Peyer's patch (tissue), 4 donors: Measurements from ENCODE around the gene RAPGEF1. TPM values are rescaled to one million over a fixed set of nuclear protein-coding genes. Genes with fewer than 3 reads are reported as not detected.
"Not testable (repeated sequence)": the region's sequence is repeated elsewhere in the genome, so short reads cannot be mapped to it uniquely, and the experiment has no call there.

Experiments used
- DNase-seq, 3 donors: peaks; one replicate each; pipeline ENCODE4 v3.0.0-alpha.2; 2017 to 2019
- H3K27ac ChIP-seq, 4 donors: fragments of 200-600 bp; sonication (generic); one replicate each; pipeline ENCODE4 v1.5.1; 2016 to 2019
- H3K27me3 ChIP-seq, 2 donors: fragments of 200-600 bp; sonication (generic); one replicate each; pipeline ENCODE4 v1.5.1; 2019
- H3K36me3 ChIP-seq, 3 donors: fragments of 200-600 bp; sonication (generic); one replicate each; pipeline ENCODE4 v1.5.1; 2016 to 2019
- H3K4me1 ChIP-seq, 4 donors: fragments of 200-600 bp; sonication (generic); one replicate each; pipeline ENCODE4 v1.5.1; 2016 to 2019
- H3K4me3 ChIP-seq, 4 donors: fragments of 200-600 bp; sonication (generic); 1 replicate in 3 of 4; 2 replicates in 1 of 4; pipeline ENCODE4 v1.5.1; 2016 to 2019; ENCODE audit warnings: mild to moderate bottlenecking in 1 of 4
- H3K9me3 ChIP-seq, 4 donors: fragments of 200-600 bp; sonication (generic); one replicate each; pipeline ENCODE4 v1.5.1; 2016 to 2019; ENCODE audit warnings: mild to moderate bottlenecking in 1 of 4
- CTCF ChIP-seq, 6 experiments: fragments of 450-650 bp in 4 of 6; fragments of 200-600 bp in 2 of 6; sonication (generic) in 1 of 6; IDR thresholded peaks; one replicate each; pipeline ENCODE4 v1.5.1; 2017 to 2019; ENCODE audit warnings: antibody characterized with exemption in 6 of 6, mild to moderate bottlenecking in 3 of 6, moderate library complexity in 1 of 6
- POLR2A ChIP-seq, 2 donors: fragments of 450-650 bp; IDR thresholded peaks; one replicate each; pipeline ENCODE4 v1.5.1; 2017; ENCODE audit warnings: antibody characterized with exemption in 2 of 2, mild to moderate bottlenecking in 2 of 2, moderate library complexity in 2 of 2
- total RNA-seq, 4 donors: library from RNA; depleted of rRNA; stranded (reverse); fragments of >200 nt; gene quantifications; one replicate each; pipeline ENCODE4 v1.1.0, GENCODE V29; 2016

Gene RAPGEF1
- total RNA-seq, 4 donors from 2014 or later = 51.7 to 182 (median 70.7) TPM

GRCh38 chr9:131656356-131657036 is 83.4 kb downstream of the RAPGEF1 start:
- H3K4me1 ChIP-seq = peaks cover 13 to 58% (median 35%) of the 10 kb centered on the region in 4 donors

GRCh38 chr9:131654369-131654768 is 85.5 kb downstream of the RAPGEF1 start:
- not testable (repeated sequence) for H3K27me3 ChIP-seq, H3K4me3 ChIP-seq, DNase-seq, H3K9me3 ChIP-seq
- Histone ChIP-seq H3K36me3 (peaks cover 0 to 13% (median 0%) of the 10 kb centered on the region in 3 donors), H3K4me1 (peaks cover 13 to 54% (median 34%) of the 10 kb centered on the region in 4 donors), H3K27ac (peak overlapping the region; percentile 63 to 86 (median 77))

More at GRCh38 chr9:131656356-131657036, 83.4 kb downstream of the RAPGEF1 start:
- peak in 2 of 3 donors; percentile 93 to 95 for DNase-seq
- TF ChIP-seq POLR2A (IDR thresholded peaks at IDR 0.05) (no peak), CTCF (IDR thresholded peaks at IDR 0.05) (no peak)
- Histone ChIP-seq H3K27me3 (no peaks in the 10 kb centered on the region), H3K9me3 (no peaks in the 10 kb centered on the region), H3K4me3 (no peak overlapping the region), H3K36me3 (no peaks in the 10 kb centered on the region), H3K27ac (peak overlapping the region; percentile 63 to 86 (median 77))

GRCh38 chr9:131651599-131651998 is 88.3 kb downstream of the RAPGEF1 start:
- no peak overlapping the region for H3K4me3 ChIP-seq
- peaks cover 0 to 14% (median 0%) of the 10 kb centered on the region in 3 donors for H3K36me3 ChIP-seq
- H3K27ac ChIP-seq = no peak overlapping the region
- DNase-seq = no peak
- H3K27me3 ChIP-seq = no peaks in the 10 kb centered on the region
- peaks cover 2 to 26% (median 13%) of the 10 kb centered on the region in 4 donors for H3K4me1 ChIP-seq
- TF ChIP-seq CTCF (IDR thresholded peaks at IDR 0.05) (no peak), POLR2A (IDR thresholded peaks at IDR 0.05) (no peak)
- no peaks in the 10 kb centered on the region for H3K9me3 ChIP-seq

- TF ChIP-seq POLR2A (IDR thresholded peaks at IDR 0.05) = no peak
- no peak for TF ChIP-seq CTCF (IDR thresholded peaks at IDR 0.05)
- DNase-seq = no peak
- Histone ChIP-seq H3K27ac (no peak overlapping the region), H3K27me3 (no peaks in the 10 kb centered on the region), H3K4me1 (peaks cover 2 to 22% (median 11%) of the 10 kb centered on the region in 4 donors), H3K36me3 (peaks cover 0 to 17% (median 0%) of the 10 kb centered on the region in 3 donors), H3K4me3 (no peak overlapping the region), H3K9me3 (no peaks in the 10 kb centered on the region)
Measured at GRCh38 chr9:131651160-131651559, 88.7 kb downstream of the RAPGEF1 start.

- H3K9me3 ChIP-seq = no peaks in the 10 kb centered on the region
- no peaks in the 10 kb centered on the region for H3K27me3 ChIP-seq
- peaks cover 2 to 12% (median 5%) of the 10 kb centered on the region in 4 donors for H3K4me1 ChIP-seq
- peaks cover 0 to 17% (median 0%) of the 10 kb centered on the region in 3 donors for H3K36me3 ChIP-seq
- no peak for TF ChIP-seq CTCF (IDR thresholded peaks at IDR 0.05)
- no peak for TF ChIP-seq POLR2A (IDR thresholded peaks at IDR 0.05)
- no peak for DNase-seq
- no peak overlapping the region for H3K27ac ChIP-seq
- no peak overlapping the region for H3K4me3 ChIP-seq
Measured at GRCh38 chr9:131650254-131650653, 89.6 kb downstream of the RAPGEF1 start.

GRCh38 chr9:131649646-131650045 is 90.2 kb downstream of the RAPGEF1 start:
- DNase-seq = no peak
- Histone ChIP-seq H3K27me3 (no peaks in the 10 kb centered on the region), H3K4me3 (no peak overlapping the region), H3K27ac (no peak overlapping the region), H3K4me1 (peaks cover 0 to 6% (median 3%) of the 10 kb centered on the region in 4 donors), H3K9me3 (no peaks in the 10 kb centered on the region), H3K36me3 (peaks cover 0 to 17% (median 0%) of the 10 kb centered on the region in 3 donors)
- no peak for TF ChIP-seq CTCF (IDR thresholded peaks at IDR 0.05)
- no peak for TF ChIP-seq POLR2A (IDR thresholded peaks at IDR 0.05)
